GM12801 (cell line): ENCODE results near the gene SEMA4B.

Source experiments
- TF ChIP-seq, protein P1 (sequence below): IDR thresholded peaks from one replicate; pipeline ENCODE4 v1.5.1; 2011; ENCODE audit warnings: control low read depth; ENCODE audit not compliant: insufficient read length; ENCODE audit errors: extremely low read depth

The SEMA4B gene

DNA sequence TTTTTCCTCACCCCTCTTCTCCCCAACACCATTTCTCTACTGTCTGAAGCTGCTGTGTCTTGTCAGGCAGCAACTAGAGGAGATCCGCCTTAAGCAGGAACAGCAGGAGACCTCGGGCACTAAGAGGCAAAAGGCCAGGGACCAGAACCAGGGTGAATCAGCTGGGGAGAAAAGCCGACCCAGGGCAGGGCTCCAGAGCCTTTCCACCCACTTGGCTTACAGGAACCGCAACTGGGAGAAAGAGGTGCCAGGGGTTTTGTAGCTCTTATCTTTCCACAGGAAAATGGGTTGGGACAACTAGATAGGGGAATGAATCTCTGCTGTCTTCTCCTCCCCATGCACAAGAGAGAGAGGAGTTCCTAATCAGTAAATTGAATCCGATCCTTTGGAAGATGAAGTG lies 61.3 kb downstream of the SEMA4B start:
- TF ChIP-seq, protein P1, sequence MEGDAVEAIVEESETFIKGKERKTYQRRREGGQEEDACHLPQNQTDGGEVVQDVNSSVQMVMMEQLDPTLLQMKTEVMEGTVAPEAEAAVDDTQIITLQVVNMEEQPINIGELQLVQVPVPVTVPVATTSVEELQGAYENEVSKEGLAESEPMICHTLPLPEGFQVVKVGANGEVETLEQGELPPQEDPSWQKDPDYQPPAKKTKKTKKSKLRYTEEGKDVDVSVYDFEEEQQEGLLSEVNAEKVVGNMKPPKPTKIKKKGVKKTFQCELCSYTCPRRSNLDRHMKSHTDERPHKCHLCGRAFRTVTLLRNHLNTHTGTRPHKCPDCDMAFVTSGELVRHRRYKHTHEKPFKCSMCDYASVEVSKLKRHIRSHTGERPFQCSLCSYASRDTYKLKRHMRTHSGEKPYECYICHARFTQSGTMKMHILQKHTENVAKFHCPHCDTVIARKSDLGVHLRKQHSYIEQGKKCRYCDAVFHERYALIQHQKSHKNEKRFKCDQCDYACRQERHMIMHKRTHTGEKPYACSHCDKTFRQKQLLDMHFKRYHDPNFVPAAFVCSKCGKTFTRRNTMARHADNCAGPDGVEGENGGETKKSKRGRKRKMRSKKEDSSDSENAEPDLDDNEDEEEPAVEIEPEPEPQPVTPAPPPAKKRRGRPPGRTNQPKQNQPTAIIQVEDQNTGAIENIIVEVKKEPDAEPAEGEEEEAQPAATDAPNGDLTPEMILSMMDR, result no peak

DNA sequence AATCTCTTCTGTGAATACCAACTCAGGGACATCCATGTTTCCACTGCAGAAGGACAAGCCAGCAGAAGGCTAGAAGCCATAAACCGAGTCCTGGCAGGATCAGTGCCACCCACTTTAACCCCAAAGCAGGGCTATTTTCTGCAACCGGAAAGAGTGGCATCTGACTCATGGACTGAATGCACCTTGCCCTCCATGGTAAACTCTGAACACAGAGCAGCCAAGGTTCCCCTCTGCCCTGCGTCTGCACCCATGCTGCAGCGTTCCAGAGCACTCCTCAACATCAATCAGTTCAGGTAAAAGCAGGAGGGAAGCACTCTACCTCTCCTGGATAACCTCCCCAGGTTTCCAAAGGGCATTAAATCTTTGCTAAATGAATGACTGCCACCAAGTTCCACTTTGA lies 63.5 kb downstream of the SEMA4B start:
- TF ChIP-seq, protein P1, result no peak

DNA sequence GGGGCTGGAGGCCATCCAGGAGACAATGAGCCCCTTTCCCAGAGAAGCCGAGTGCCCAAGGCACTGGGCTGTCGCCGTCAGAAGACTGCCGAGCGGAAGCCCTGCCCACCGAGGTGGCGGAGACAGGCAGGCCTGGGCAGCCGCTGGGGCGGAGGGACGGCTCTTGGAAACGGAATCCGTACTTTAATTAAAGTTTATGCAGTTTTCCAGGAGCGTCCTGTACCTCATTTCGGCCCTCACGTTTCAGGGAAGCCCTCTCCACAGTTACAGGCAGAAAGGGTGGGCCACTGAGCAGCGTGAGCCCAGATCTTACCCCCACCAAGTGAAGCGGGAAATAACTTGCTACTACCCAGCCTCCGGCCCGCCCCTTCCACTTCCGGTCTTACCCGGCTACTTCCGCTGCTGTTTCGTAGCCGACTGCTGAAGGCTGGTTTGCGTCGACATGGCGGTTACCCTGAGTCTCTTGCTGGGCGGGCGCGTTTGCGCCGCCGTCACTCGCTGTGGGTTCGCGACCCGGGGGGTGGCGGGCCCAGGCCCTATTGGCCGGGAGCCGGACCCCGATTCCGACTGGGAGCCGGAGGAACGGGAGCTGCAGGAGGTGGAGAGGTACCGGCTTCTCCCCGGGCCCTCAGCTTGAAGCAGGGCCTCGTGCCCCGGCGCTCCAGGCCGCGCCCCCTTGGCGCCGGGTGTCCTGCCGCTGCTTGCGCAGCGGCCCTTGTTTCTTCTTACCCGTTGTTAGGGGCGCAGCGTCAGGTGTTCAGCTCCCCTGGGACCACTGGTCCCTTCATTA lies 64.3 kb downstream of the SEMA4B start, which contains the start of gene NGRN:
NGRN (plus strand) TSS at position 402 of the 790 bp plus-strand sequence; CDS start at position 443, 41 bp downstream.
- TF ChIP-seq, protein P1, result no peak

DNA sequence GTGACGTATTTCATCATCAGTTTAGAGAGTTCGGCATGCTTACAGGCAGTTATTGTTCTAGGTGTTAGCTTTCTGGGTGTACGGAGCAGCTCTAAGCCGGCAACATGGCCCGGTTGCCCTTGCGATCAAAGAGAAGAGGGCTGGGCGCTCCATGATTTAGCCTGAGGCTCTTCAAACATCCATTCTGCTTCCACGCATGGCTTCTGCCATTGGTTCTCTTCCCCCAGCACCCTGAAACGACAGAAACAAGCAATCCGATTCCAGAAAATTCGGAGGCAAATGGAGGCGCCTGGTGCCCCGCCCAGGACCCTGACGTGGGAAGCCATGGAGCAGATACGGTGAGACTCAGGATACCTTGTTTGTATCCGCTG lies 64.9 kb downstream of the SEMA4B start:
- TF ChIP-seq, protein P1, result no peak

DNA sequence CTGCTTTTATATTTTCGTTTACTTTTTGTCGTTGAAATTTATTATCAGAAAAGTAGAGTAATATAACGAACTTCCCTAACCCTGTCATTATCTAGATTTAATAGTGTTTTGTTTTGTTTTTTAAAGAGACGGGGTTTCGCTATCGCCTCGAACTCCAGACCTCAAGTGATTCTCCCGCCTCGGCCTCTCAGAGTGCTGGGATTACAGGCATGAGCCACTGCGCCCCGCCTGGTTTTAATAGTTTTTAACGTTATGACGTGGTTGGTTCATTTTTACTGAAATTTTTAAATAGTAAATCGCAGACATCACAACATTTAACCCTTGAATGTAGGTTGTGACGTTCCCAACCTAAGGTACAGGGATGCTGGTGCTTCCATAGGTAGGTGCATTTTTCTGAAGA lies 65.4 kb downstream of the SEMA4B start:
- TF ChIP-seq, protein P1, result no peak

DNA sequence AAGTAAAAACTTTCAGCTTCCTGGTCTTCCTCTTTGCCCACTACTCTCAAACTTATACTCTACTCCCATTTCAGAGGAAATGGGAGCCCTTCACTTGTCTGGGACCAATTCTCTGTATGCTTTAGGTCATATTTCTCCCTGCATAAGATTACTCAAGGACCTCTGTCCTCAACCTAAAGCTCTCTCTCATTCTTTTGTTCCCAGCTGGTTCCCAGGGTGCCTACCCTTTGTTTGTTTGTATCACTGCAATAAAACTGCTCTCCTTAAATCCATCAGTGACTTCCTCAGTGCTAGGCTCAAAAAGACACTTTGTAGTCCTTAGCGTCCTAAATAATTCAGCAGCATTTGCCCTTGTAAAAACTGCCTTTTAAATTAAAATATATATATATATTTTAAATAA lies 67.3 kb downstream of the SEMA4B start:
- TF ChIP-seq, protein P1, result no peak

DNA sequence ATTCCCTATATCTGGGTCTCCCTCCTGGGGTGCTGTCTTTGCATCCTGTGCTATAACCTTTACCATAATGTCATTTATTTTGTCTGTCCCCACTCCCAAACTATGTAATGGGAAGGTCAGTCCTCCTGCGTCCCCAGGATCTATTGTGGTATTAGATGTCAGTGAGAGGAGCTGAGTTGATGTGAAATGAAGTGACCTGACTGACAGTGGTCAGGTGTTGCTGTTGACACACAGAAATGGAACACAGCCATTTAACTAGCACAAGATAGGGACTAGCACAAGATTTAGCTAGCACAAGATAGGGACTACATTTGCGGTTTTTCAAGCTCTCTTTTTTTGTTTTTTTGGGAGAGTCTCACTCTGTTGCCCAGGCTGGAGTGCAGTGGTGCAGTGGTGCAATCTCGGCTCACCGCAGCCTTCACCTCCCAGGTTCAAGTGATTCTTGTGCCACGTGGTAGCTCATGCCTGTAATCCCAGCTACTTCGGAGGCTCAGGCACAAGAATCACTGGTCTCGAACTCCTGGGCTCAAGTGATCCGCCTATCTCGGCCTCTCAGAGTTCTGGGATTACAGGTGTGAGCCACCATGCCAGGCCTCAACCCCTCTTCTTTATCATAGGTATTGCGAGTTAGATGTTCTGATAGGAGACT lies 69.5 kb downstream of the SEMA4B start:
- TF ChIP-seq, protein P1, result no peak
